Measurements from ENCODE around the gene KIF25. TPM values are rescaled to one million over a fixed set of nuclear protein-coding genes. Genes with fewer than 3 reads are reported as not detected.

KIF25 gene
- total and polyA plus RNA-seq, 8 donors: 0.31 to 0.37 (median 0.33) TPM; not detected in 5

GRCh38 chr6:168060521-168060931, 63.1 kb downstream of the KIF25 start:
- peak; percentile 81 to 89 for DNase-seq
- TF ChIP-seq POLR2A (IDR thresholded peaks at IDR 0.05): no peak
- peak in 5 of 7 experiments; percentile 33 to 71 (median 57) for TF ChIP-seq CTCF (IDR thresholded peaks at IDR 0.05)
- peak in 1 of 3 donors; percentile 38 for TF ChIP-seq POLR2AphosphoS5 (IDR thresholded peaks at IDR 0.05)
- peak overlapping the region in 2 of 5 donors; percentile 34 to 58 for H3K27ac ChIP-seq
- H3K9me3 ChIP-seq: no peaks in the 10 kb centered on the region
- intact Hi-C loops (cut with DNase I; ENCODE audit: low total_unique reads): no loop called here
- H3K36me3 ChIP-seq: no peaks in the 10 kb centered on the region
- H3K4me3 ChIP-seq: no peak overlapping the region
- H3K4me1 ChIP-seq: peaks cover 0 to 17% (median 9%) of the 10 kb centered on the region in 4 donors
- no peaks in the 10 kb centered on the region for H3K27me3 ChIP-seq
- WGBS, 5 donors: 53 to 66% (median 58%) methylated on average over 10 to 12 of the region's 12 CpGs

GRCh38 chr6:168061269-168062210, 64.1 kb downstream of the KIF25 start:
- DNase-seq: peak; percentile 36 to 62
- Histone ChIP-seq H3K9me3 (no peaks in the 10 kb centered on the region), H3K4me1 (peaks cover 0 to 17% (median 9%) of the 10 kb centered on the region in 4 donors), H3K36me3 (no peaks in the 10 kb centered on the region), H3K27me3 (no peaks in the 10 kb centered on the region), H3K27ac (peak overlapping the region in 3 of 5 donors; percentile 18 to 58 (median 34)), H3K4me3 (no peak overlapping the region)
- intact Hi-C loops (cut with DNase I; ENCODE audit: low total_unique reads): no loop called here
- no peak for TF ChIP-seq EP300 (IDR thresholded peaks at IDR 0.05)
- TF ChIP-seq CTCF (IDR thresholded peaks at IDR 0.05): no peak
- no peak for TF ChIP-seq POLR2A (IDR thresholded peaks at IDR 0.05)
- TF ChIP-seq POLR2AphosphoS5 (IDR thresholded peaks at IDR 0.05): no peak
- WGBS, 5 donors: 80 to 89% (median 82%) methylated on average over 23 to 29 of the region's 29 CpGs

- Histone ChIP-seq H3K36me3 (no peaks in the 10 kb centered on the region), H3K4me3 (no peak overlapping the region), H3K27ac (no peak overlapping the region), H3K27me3 (no peaks in the 10 kb centered on the region), H3K9me3 (no peaks in the 10 kb centered on the region), H3K4me1 (peaks cover 0 to 17% (median 9%) of the 10 kb centered on the region in 4 donors)
- no peak for DNase-seq
- intact Hi-C loops (cut with DNase I; ENCODE audit: low total_unique reads): no loop called here
- 86 to 91% (median 89%) methylated on average over 22 to 31 of the region's 31 CpGs for WGBS, 5 donors
- TF ChIP-seq CTCF (IDR thresholded peaks at IDR 0.05) (no peak), POLR2A (IDR thresholded peaks at IDR 0.05) (no peak), POLR2AphosphoS5 (IDR thresholded peaks at IDR 0.05) (no peak), EP300 (IDR thresholded peaks at IDR 0.05) (no peak)
Measured at GRCh38 chr6:168062346-168063289, 65.1 kb downstream of the KIF25 start.

- DNase-seq: no peak
- 87 to 95% (median 94%) methylated on average over 3 to 13 of the region's 13 CpGs for WGBS, 5 donors
- Histone ChIP-seq H3K9me3 (no peaks in the 10 kb centered on the region), H3K4me3 (no peak overlapping the region), H3K4me1 (peaks cover 0 to 17% (median 9%) of the 10 kb centered on the region in 4 donors), H3K27me3 (no peaks in the 10 kb centered on the region), H3K36me3 (no peaks in the 10 kb centered on the region), H3K27ac (no peak overlapping the region)
- intact Hi-C loops (cut with DNase I; ENCODE audit: low total_unique reads): no loop called here
- no peak for TF ChIP-seq CTCF (IDR thresholded peaks at IDR 0.05)
- TF ChIP-seq EP300 (IDR thresholded peaks at IDR 0.05): no peak
- no peak for TF ChIP-seq POLR2AphosphoS5 (IDR thresholded peaks at IDR 0.05)
Measured at GRCh38 chr6:168063431-168063830, 66.0 kb downstream of the KIF25 start.
